HepG2 (cell line): ENCODE results near the gene PEX11G. TPM values are rescaled to one million over a fixed set of nuclear protein-coding genes. Genes with fewer than 3 reads are reported as not detected.

Source experiments
- BORCS8-MEF2B ChIP-seq: sonication (generic); formaldehyde crosslinking; IDR thresholded peaks from 2 replicates; pipeline ENCODE4 v1.8.0; 2022; ENCODE audit warnings: mild to moderate bottlenecking, missing genetic modification reagents
- CENPT ChIP-seq: sonication (generic); formaldehyde crosslinking; IDR thresholded peaks from 2 replicates; pipeline ENCODE4 v1.8.0; 2022; ENCODE audit warnings: low read depth, mild to moderate bottlenecking, moderate library complexity, missing genetic modification reagents
- EEA1 ChIP-seq: sonication (generic); formaldehyde crosslinking; IDR thresholded peaks from 2 replicates; pipeline ENCODE4 v1.5.1; 2020; ENCODE audit warnings: mild to moderate bottlenecking, missing genetic modification reagents, borderline replicate concordance
- FUBP1 ChIP-seq: sonication (generic); formaldehyde crosslinking; IDR thresholded peaks from 2 replicates; pipeline ENCODE4 v1.5.1; 2020; ENCODE audit warnings: missing genetic modification reagents, mild to moderate bottlenecking, borderline replicate concordance
- HOXA3 ChIP-seq: sonication (generic); formaldehyde crosslinking; IDR thresholded peaks from 2 replicates; pipeline ENCODE4 v1.5.0; 2020; ENCODE audit warnings: missing genetic modification reagents
- ISL2 ChIP-seq: sonication (generic); formaldehyde crosslinking; IDR thresholded peaks from 2 replicates; pipeline ENCODE4 v1.5.0; 2020; ENCODE audit warnings: missing genetic modification reagents
- MEIS1 ChIP-seq: sonication (generic); formaldehyde crosslinking; IDR thresholded peaks from 2 replicates; pipeline ENCODE4 v1.9.0; 2021; ENCODE audit warnings: mild to moderate bottlenecking, missing genetic modification reagents, moderate library complexity, borderline replicate concordance
- RNF2 ChIP-seq: fragments of 450-650 bp; conservative IDR thresholded peaks from 2 replicates; pipeline ENCODE4 v1.6.1; 2016; ENCODE audit warnings: low read depth
- RORA ChIP-seq: sonication (generic); formaldehyde crosslinking; IDR thresholded peaks from 2 replicates; pipeline ENCODE4 v1.5.0; 2020; ENCODE audit warnings: mild to moderate bottlenecking, missing genetic modification reagents, moderate library complexity
- SIN3A ChIP-seq: IDR thresholded peaks from 2 replicates; pipeline ENCODE4 v1.6.1; 2011; ENCODE audit warnings: low read depth, mild to moderate bottlenecking, control low read depth, low read length, borderline replicate concordance
- SIX4 ChIP-seq: sonication (generic); formaldehyde crosslinking; IDR thresholded peaks from 2 replicates; pipeline ENCODE4 v1.4.0; 2020; ENCODE audit warnings: missing genetic modification reagents
- ZBTB33 ChIP-seq: sonication (generic); formaldehyde crosslinking; IDR thresholded peaks from 2 replicates; pipeline ENCODE4 v1.4.0; 2020; ENCODE audit warnings: missing genetic modification reagents
- ZFP82 ChIP-seq: sonication (generic); formaldehyde crosslinking; IDR thresholded peaks from 2 replicates; pipeline ENCODE4 v1.5.1; 2020; ENCODE audit warnings: mild to moderate bottlenecking, missing genetic modification reagents, borderline replicate concordance
- ZFP91 ChIP-seq: sonication (generic); formaldehyde crosslinking; IDR thresholded peaks from 2 replicates; pipeline ENCODE4 v1.9.0; 2022; ENCODE audit warnings: missing genetic modification reagents, mild to moderate bottlenecking, borderline replicate concordance
- ZNF10 ChIP-seq: sonication (generic); formaldehyde crosslinking; IDR thresholded peaks from 2 replicates; pipeline ENCODE4 v1.4.0; 2020; ENCODE audit warnings: mild to moderate bottlenecking, low read depth, missing genetic modification reagents, borderline replicate concordance
- ZNF337 ChIP-seq: sonication (generic); formaldehyde crosslinking; IDR thresholded peaks from 2 replicates; pipeline ENCODE4 v1.5.1; 2020; ENCODE audit warnings: missing genetic modification reagents, low read depth, mild to moderate bottlenecking, borderline replicate concordance
- ZNF432 ChIP-seq: sonication (generic); formaldehyde crosslinking; IDR thresholded peaks from 2 replicates; pipeline ENCODE4 v1.5.0; 2020; ENCODE audit warnings: missing genetic modification reagents, mild to moderate bottlenecking, borderline replicate concordance
- ZNF501 ChIP-seq: sonication (generic); formaldehyde crosslinking; IDR thresholded peaks from 2 replicates; pipeline ENCODE4 v1.5.1; 2020; ENCODE audit warnings: mild to moderate bottlenecking, moderate library complexity, missing genetic modification reagents
- ZNF547 ChIP-seq: sonication (generic); formaldehyde crosslinking; IDR thresholded peaks from 2 replicates; pipeline ENCODE4 v1.5.1; 2020; ENCODE audit warnings: mild to moderate bottlenecking, missing genetic modification reagents
- ZNF644 ChIP-seq: IDR thresholded peaks from 2 replicates; pipeline ENCODE4 v1.6.1; 2016; ENCODE audit warnings: low read depth
- ZNF672 ChIP-seq: sonication (generic); formaldehyde crosslinking; IDR thresholded peaks from 2 replicates; pipeline ENCODE4 v1.8.1; 2022; ENCODE audit warnings: missing genetic modification reagents
- ZNF740 ChIP-seq: sonication (generic); formaldehyde crosslinking; IDR thresholded peaks from 2 replicates; pipeline ENCODE4 v1.4.0; 2020; ENCODE audit warnings: missing genetic modification reagents
- ZNF773 ChIP-seq: sonication (generic); formaldehyde crosslinking; IDR thresholded peaks from 2 replicates; pipeline ENCODE4 v1.4.0; 2020; ENCODE audit warnings: missing genetic modification reagents, borderline replicate concordance
- ZNF841 ChIP-seq: sonication (generic); formaldehyde crosslinking; IDR thresholded peaks from 2 replicates; pipeline ENCODE4 v1.8.1; 2023; ENCODE audit warnings: missing genetic modification reagents, borderline replicate concordance
- polyA plus RNA-seq, 8 experiments: library from polyadenylated mRNA; depleted of rRNA in 3 of 8; stranded (reverse) in 7 of 8; unstranded in 1 of 8; fragments of >200 nt; fragmentation: Illumina TruSeq in 4 of 8; extraction: Trizol in 4 of 8; gene quantifications; 2 replicates each; pipeline versions ENCODE4 v1.2.1 to v1.2.3, GENCODE V29; 2011 to 2016; ENCODE audit warnings: low read depth in 4 of 8, missing spikeins in 1 of 8, mixed read lengths in 1 of 8; ENCODE audit not compliant: insufficient read depth in 1 of 8
- total RNA-seq, 5 experiments: library from RNA; depleted of rRNA; stranded (reverse); fragments of >200 nt; fragmentation: Illumina TruSeq; extraction: Trizol; gene quantifications; 2 replicates each; pipeline ENCODE4 v1.2.3, GENCODE V29; 2016; ENCODE audit warnings: low read depth in 1 of 5

PEX11G gene
- total and polyA plus RNA-seq, 2 of the 13 experiments (the other 11 are each of a cell fraction or from before 2014, with no cell fraction given): not detected

GRCh38 chr19:7500811-7501450 lies 12.1 kb upstream of the PEX11G start (continued):
- TF ChIP-seq ZNF740 (CRISPR knock-in tag): no peak
- 0 out of 2 replicates have a peak, but pooled peaks have one; percentile 45 for TF ChIP-seq ZNF773 (CRISPR knock-in tag)
- no peak for TF ChIP-seq EEA1 (CRISPR knock-in tag)
- no peak for TF ChIP-seq ZNF432 (CRISPR knock-in tag)
- TF ChIP-seq ZNF644 (CRISPR knock-in tag): no peak
- TF ChIP-seq SIN3A: no peak
- peak; percentile 81; the same call in 1 of the 2 replicates for TF ChIP-seq ZNF547 (CRISPR knock-in tag)
- TF ChIP-seq ZFP82 (CRISPR knock-in tag): no peak; the same call in 1 of the 2 replicates
- TF ChIP-seq SIX4 (CRISPR knock-in tag): no peak
- no peak for TF ChIP-seq RORA (CRISPR knock-in tag)
- TF ChIP-seq ZNF672 (CRISPR knock-in tag): no peak
- TF ChIP-seq ZNF337 (CRISPR knock-in tag): no peak
- TF ChIP-seq ZBTB33 (CRISPR knock-in tag): peak; percentile 81
- peak; percentile 88 for TF ChIP-seq BORCS8-MEF2B (CRISPR knock-in tag)
- TF ChIP-seq ZNF501 (CRISPR knock-in tag): 0 out of 2 replicates have a peak, but pooled peaks have one; percentile 44
- TF ChIP-seq CENPT (CRISPR knock-in tag): no peak
- peak; percentile 52; the same call in 1 of the 2 replicates for TF ChIP-seq ZFP91
- no peak for TF ChIP-seq ZNF10 (CRISPR knock-in tag)
- no peak for TF ChIP-seq FUBP1 (CRISPR knock-in tag)
- peak; percentile 77; the same call in 1 of the 2 replicates for TF ChIP-seq ZNF841 (CRISPR knock-in tag)
- peak; percentile 74; the same call in 1 of the 2 replicates for TF ChIP-seq RNF2
- TF ChIP-seq HOXA3 (CRISPR knock-in tag): peak; percentile 60
- TF ChIP-seq ISL2 (CRISPR knock-in tag): no peak
- TF ChIP-seq MEIS1 (CRISPR knock-in tag): no peak; the same call in 1 of the 2 replicates
